Caco-2 (cell line): ENCODE data around the gene L3MBTL2. TPM values are rescaled to one million over a fixed set of nuclear protein-coding genes. Genes with fewer than 3 reads are reported as not detected.

Source experiments
- BruUV-seq: library from RNA; stranded (reverse); fragments of 400-500 nt; replicated peaks from 2 replicates; lab custom pipeline; 2021; lab: Mats Ljungman, UMichigan
- CTCF ChIA-PET: fragments of 300-600 bp; sonication (Branson Sonifier 250); formaldehyde crosslinking; loops from one replicate; lab custom pipeline; 2022; ENCODE audit warnings: antibody characterized with exemption; lab: Charles Lee
- POLR2A ChIA-PET: fragments of 300-600 bp; sonication (Branson Sonifier 250); formaldehyde crosslinking; loops from one replicate; lab custom pipeline; 2022; ENCODE audit warnings: antibody characterized with exemption; lab: Charles Lee
- DNase-seq, 2 experiments: peaks; one replicate each; pipeline versions ENCODE4 v3.0.0 to v3.0.0-alpha.2; 2020 to 2022
- H3K27me3 ChIP-seq: replicated peaks from 2 replicates; pipeline ENCODE4 v1.6.0; 2011; ENCODE audit warnings: low read length; ENCODE audit not compliant: control insufficient read depth, insufficient read depth
- H3K36me3 ChIP-seq: 2 replicates; pipeline ENCODE4 v1.5.1; 2011; ENCODE audit warnings: low read length; ENCODE audit not compliant: control insufficient read depth, insufficient read depth
- H3K4me1 ChIP-seq: fragments of 250-450 bp; sonication (Bioruptor Pico); 2 replicates; pipeline ENCODE4 v1.5.1; 2020; ENCODE audit warnings: mild to moderate bottlenecking
- H3K4me3 ChIP-seq: 2 replicates; pipeline ENCODE4 v1.5.1; 2011; ENCODE audit warnings: low read depth, mild to moderate bottlenecking, control low read depth, low read length
- H3K9me3 ChIP-seq: fragments of 250-450 bp; sonication (Bioruptor Pico); 2 replicates; pipeline ENCODE4 v1.5.1; 2020; ENCODE audit warnings: mild to moderate bottlenecking, moderate library complexity
- H3K27ac Mint-ChIP-seq: one replicate; pipeline ENCODE4 v1.8.0; 2022; ENCODE audit warnings: mixed read lengths; ENCODE audit not compliant: unreplicated experiment
- H3K27me3 Mint-ChIP-seq: one replicate; pipeline ENCODE4 v1.8.0; 2022; ENCODE audit warnings: mixed read lengths; ENCODE audit not compliant: insufficient read depth, unreplicated experiment
- H3K36me3 Mint-ChIP-seq: one replicate; pipeline ENCODE4 v1.8.0; 2022; ENCODE audit warnings: mild to moderate bottlenecking, mixed read lengths; ENCODE audit not compliant: insufficient read depth, unreplicated experiment
- H3K4me1 Mint-ChIP-seq: one replicate; pipeline ENCODE4 v1.8.0; 2022; ENCODE audit warnings: low read depth, mixed read lengths; ENCODE audit not compliant: unreplicated experiment
- H3K4me3 Mint-ChIP-seq: one replicate; pipeline ENCODE4 v1.8.0; 2022; ENCODE audit warnings: mild to moderate bottlenecking, moderate library complexity, mixed read lengths; ENCODE audit not compliant: unreplicated experiment
- H3K9me3 Mint-ChIP-seq: one replicate; pipeline ENCODE4 v1.8.0; 2022; ENCODE audit warnings: mixed read lengths; ENCODE audit not compliant: unreplicated experiment
- CTCF ChIP-seq, 2 experiments: fragments of 200-600 bp in 1 of 2; IDR thresholded peaks; 1 replicate in 1 of 2; 2 replicates in 1 of 2; pipeline versions ENCODE4 v1.5.1 to v1.8.0; 2011 to 2022; ENCODE audit warnings: antibody characterized with exemption in 1 of 2, control low read depth in 1 of 2, inconsistent platforms in 1 of 2, low read depth in 1 of 2, low read length in 1 of 2, mild to moderate bottlenecking in 1 of 2, moderate library complexity in 1 of 2; ENCODE audit not compliant: insufficient read depth in 1 of 2, severe bottlenecking in 1 of 2, unreplicated experiment in 1 of 2
- intact Hi-C: fragments of 100-400 bp; cut with micrococcal nuclease; formaldehyde crosslinking; loops from one replicate; pipeline ENCODE4 v1.10.0; 2022; ENCODE audit not compliant: unreplicated experiment
- total RNA-seq: library from RNA; stranded (reverse); gene quantifications from 2 replicates; pipeline ENCODE4 v1.2.3, GENCODE V29; 2022

Gene L3MBTL2
- total RNA-seq, 1 experiment from 2014 or later = 24.3 TPM

GRCh38 chr22:41180926-41181325 is 24.2 kb upstream of the L3MBTL2 start:
- H3K4me3 ChIP-seq = no peak overlapping the region
- no TSS peak for BruUV-seq
- peaks cover 7% of the 10 kb centered on the region for H3K4me1 Mint-ChIP-seq
- no peaks in the 10 kb centered on the region for H3K9me3 Mint-ChIP-seq
- ChIA-PET CTCF (interaction anchor here (1.5 kb wide), 1 partner anchor 57 kb away, joined by 5 read pairs; no protein-coding TSS in a partner anchor), POLR2A (interaction anchor here (1.2 kb wide), 1 partner anchor 17 kb away, joined by 3 read pairs; no protein-coding TSS in a partner anchor)
- H3K4me3 Mint-ChIP-seq = no peak overlapping the region
- intact Hi-C loops = no loop called here
- H3K4me1 ChIP-seq = peaks cover 4% of the 10 kb centered on the region
- H3K27me3 ChIP-seq = no peaks in the 10 kb centered on the region
- TF ChIP-seq CTCF (IDR thresholded peaks at IDR 0.05; ENCODE audit: insufficient read depth in 1 of 2, low read depth in 1 of 2, low read length in 1 of 2, severe bottlenecking in 1 of 2, unreplicated experiment in 1 of 2) = no peak
- peaks cover 8% of the 10 kb centered on the region for H3K36me3 ChIP-seq
- no peaks in the 10 kb centered on the region for H3K9me3 ChIP-seq
- H3K27ac Mint-ChIP-seq = peak overlapping the region; percentile 66
- DNase-seq = no peak
- no peaks in the 10 kb centered on the region for H3K27me3 Mint-ChIP-seq
- H3K36me3 Mint-ChIP-seq = peaks cover 68% of the 10 kb centered on the region

- no peaks in the 10 kb centered on the region for H3K9me3 Mint-ChIP-seq
- H3K27me3 ChIP-seq = no peaks in the 10 kb centered on the region
- peaks cover 4% of the 10 kb centered on the region for H3K4me1 ChIP-seq
- H3K27ac Mint-ChIP-seq = peak overlapping the region; percentile 66
- TF ChIP-seq CTCF (IDR thresholded peaks at IDR 0.05; ENCODE audit: insufficient read depth in 1 of 2, low read depth in 1 of 2, low read length in 1 of 2, severe bottlenecking in 1 of 2, unreplicated experiment in 1 of 2) = no peak
- H3K9me3 ChIP-seq = no peaks in the 10 kb centered on the region
- ChIA-PET CTCF (interaction anchor here (0.5 to 1.5 kb wide), 2 partner anchors 32 to 56 kb away, joined by 3 to 5 read pairs; no protein-coding TSS in a partner anchor), POLR2A (interaction anchor here (0.6 to 1.2 kb wide), 2 partner anchors 16 to 332 kb away, joined by 3 to 4 read pairs; no protein-coding TSS in a partner anchor)
- peaks cover 62% of the 10 kb centered on the region for H3K36me3 Mint-ChIP-seq
- DNase-seq = peak in 1 of 2 experiments; percentile 14
- intact Hi-C loops = no loop called here
- H3K36me3 ChIP-seq = peaks cover 8% of the 10 kb centered on the region
- peak overlapping the region; percentile 15 for H3K4me3 Mint-ChIP-seq
- H3K4me1 Mint-ChIP-seq = peaks cover 7% of the 10 kb centered on the region
- no peaks in the 10 kb centered on the region for H3K27me3 Mint-ChIP-seq
- no peak overlapping the region for H3K4me3 ChIP-seq
- BruUV-seq = no TSS peak
Observed at GRCh38 chr22:41181349-41182241, 23.5 kb upstream of the L3MBTL2 start.

GRCh38 chr22:41184679-41185078 is 20.4 kb upstream of the L3MBTL2 start:
- H3K4me1 Mint-ChIP-seq = peaks cover 7% of the 10 kb centered on the region
- H3K4me3 Mint-ChIP-seq = no peak overlapping the region
- ChIA-PET POLR2A (no interaction called here), CTCF (no interaction called here)
- no peak for TF ChIP-seq CTCF (IDR thresholded peaks at IDR 0.05; ENCODE audit: insufficient read depth in 1 of 2, low read depth in 1 of 2, low read length in 1 of 2, severe bottlenecking in 1 of 2, unreplicated experiment in 1 of 2)
- H3K36me3 Mint-ChIP-seq = peaks cover 35% of the 10 kb centered on the region
- no peak overlapping the region for H3K4me3 ChIP-seq
- H3K9me3 ChIP-seq = no peaks in the 10 kb centered on the region
- H3K36me3 ChIP-seq = peaks cover 1% of the 10 kb centered on the region; the same call in 1 of the 2 replicates
- no peaks in the 10 kb centered on the region for H3K27me3 Mint-ChIP-seq
- H3K4me1 ChIP-seq = peaks cover 4% of the 10 kb centered on the region
- no TSS peak for BruUV-seq
- H3K27ac Mint-ChIP-seq = no peak overlapping the region
- intact Hi-C loops = no loop called here
- no peak for DNase-seq
- no peaks in the 10 kb centered on the region for H3K9me3 Mint-ChIP-seq
- no peaks in the 10 kb centered on the region for H3K27me3 ChIP-seq
